NK-92 treated with Interleukin-12 subunit alpha and Interleukin-12 subunit beta, amount 100 ng/mL, for 24 hours (cell line): ENCODE measurements around the gene KRTAP5-4.

Experiments used
- DNase-seq: peaks from one replicate; lab custom pipeline; 2025; lab: John Stamatoyannopoulos, UW

Gene KRTAP5-4

GRCh38 chr11:1572197-1573076 lies 49.5 kb downstream of the KRTAP5-4 start, which contains the start of gene DUSP8:
DUSP8 (minus strand) TSS chr11:1572271; CDS start chr11:1565826, 6,445 bp downstream.
- no peak for DNase-seq

GRCh38 chr11:1571760-1572196 lies 50.2 kb downstream of the KRTAP5-4 start:
- no peak for DNase-seq
